H1 (cell line): ENCODE results near the gene MAFB. TPM values are rescaled to one million over a fixed set of nuclear protein-coding genes. Genes with fewer than 3 reads are reported as not detected.

Source experiments
- CTCF ChIA-PET: fragments of 300-600 bp; sonication (Branson Sonifier 250); formaldehyde crosslinking; loops from one replicate; lab custom pipeline; 2021; ENCODE audit not compliant: partially characterized antibody; lab: Charles Lee
- POLR2A ChIA-PET: fragments of 300-600 bp; sonication (Branson Sonifier 250); formaldehyde crosslinking; loops from one replicate; lab custom pipeline; 2021; ENCODE audit warnings: inconsistent platforms; ENCODE audit not compliant: partially characterized antibody; lab: Charles Lee
- DNase-seq, 2 experiments: peaks; one replicate each; pipeline versions ENCODE4 v3.0.0 to v3.0.0-alpha.2; 2010 to 2022; ENCODE audit warnings: low spot score in 2 of 2, low read depth in 1 of 2, mixed read lengths in 1 of 2
- FAIRE-seq: peaks from 2 replicates; lab custom pipeline; 2011; peaks lifted over from hg19 to GRCh38; lab: Jason Lieb, UNC
- H2AFZ ChIP-seq: 2 replicates; pipeline ENCODE4 v1.8.1; 2012; ENCODE audit warnings: low read length, inconsistent platforms
- H2AK5ac ChIP-seq: 2 replicates; pipeline ENCODE4 v1.6.1; 2013; ENCODE audit warnings: low read depth, low read length
- H2BK120ac ChIP-seq: replicated peaks from 2 replicates; pipeline ENCODE3; 2013; ENCODE audit warnings: low read depth, low read length, inconsistent platforms
- H2BK12ac ChIP-seq: 2 replicates; pipeline ENCODE4 v1.6.1; 2013; ENCODE audit warnings: low read depth, low read length
- H2BK15ac ChIP-seq: 2 replicates; pipeline ENCODE4 v1.6.1; 2013; ENCODE audit warnings: low read length
- H2BK20ac ChIP-seq: 2 replicates; pipeline ENCODE4 v1.6.1; 2013; ENCODE audit warnings: low read length
- H2BK5ac ChIP-seq: 2 replicates; pipeline ENCODE4 v1.6.1; 2013; ENCODE audit warnings: low read depth, low read length
- H3K14ac ChIP-seq: 2 replicates; pipeline ENCODE4 v1.6.1; 2013; ENCODE audit warnings: inconsistent platforms; ENCODE audit not compliant: insufficient read length
- H3K18ac ChIP-seq: 2 replicates; pipeline ENCODE4 v1.6.1; 2013; ENCODE audit warnings: low read length; ENCODE audit errors: extremely low read depth
- H3K23ac ChIP-seq: 2 replicates; pipeline ENCODE4 v1.6.1; 2013; ENCODE audit warnings: inconsistent platforms; ENCODE audit not compliant: insufficient read length
- H3K23me2 ChIP-seq: 2 replicates; pipeline ENCODE4 v1.6.1; 2013; ENCODE audit warnings: low read depth, low read length
- H3K27ac ChIP-seq: 2 replicates; pipeline ENCODE4 v1.6.1; 2011; ENCODE audit warnings: low read depth, low read length, inconsistent platforms
- H3K27me3 ChIP-seq, 4 experiments: replicated peaks in 1 of 4; 1 replicate in 1 of 4; 2 replicates in 3 of 4; pipeline versions ENCODE4 v1.6.1 to v1.8.1; 2011 to 2013; ENCODE audit warnings: low read length in 3 of 4, mild to moderate bottlenecking in 3 of 4, inconsistent platforms in 2 of 4, mixed read lengths in 2 of 4, moderate library complexity in 1 of 4; ENCODE audit not compliant: control insufficient read depth in 3 of 4, insufficient read depth in 3 of 4; ENCODE audit errors: extremely low read depth in 1 of 4
- H3K36me3 ChIP-seq, 4 experiments: 2 replicates each; pipeline versions ENCODE4 v1.6.1 to v1.8.1; 2011 to 2013; ENCODE audit warnings: mild to moderate bottlenecking in 4 of 4, low read length in 3 of 4, moderate library complexity in 2 of 4, control low read depth in 1 of 4, inconsistent platforms in 1 of 4; ENCODE audit not compliant: insufficient read depth in 4 of 4, control insufficient read depth in 2 of 4
- H3K4ac ChIP-seq: replicated peaks from 2 replicates; pipeline ENCODE3; 2013; ENCODE audit warnings: low read length, low read depth, mixed read lengths, inconsistent platforms; ENCODE audit not compliant: insufficient read length
- H3K4me1 ChIP-seq, 4 experiments: replicated peaks in 1 of 4; 1 replicate in 1 of 4; 2 replicates in 3 of 4; pipeline versions ENCODE4 v1.6.1 to v1.8.1; 2011 to 2013; ENCODE audit warnings: low read length in 3 of 4, inconsistent platforms in 2 of 4, mixed read lengths in 1 of 4; ENCODE audit not compliant: insufficient read depth in 4 of 4, control insufficient read depth in 3 of 4
- H3K4me2 ChIP-seq, 2 experiments: 2 replicates each; pipeline versions ENCODE4 v1.6.1 to v1.8.1; 2011 to 2013; ENCODE audit warnings: low read depth in 2 of 2, low read length in 2 of 2, control low read depth in 1 of 2, inconsistent platforms in 1 of 2, mild to moderate bottlenecking in 1 of 2; ENCODE audit not compliant: insufficient read depth in 1 of 2
- H3K4me3 ChIP-seq, 4 experiments: fragments of 200-600, 300-600 bp in 1 of 4; sonication (generic), shearing (Covaris generic), sonication (Bioruptor Twin) in 1 of 4; 2 replicates each; pipeline versions ENCODE4 v1.5.1 to v1.8.1; 2011 to 2016; ENCODE audit warnings: low read length in 4 of 4, low read depth in 3 of 4, control low read depth in 2 of 4, inconsistent platforms in 2 of 4, mild to moderate bottlenecking in 2 of 4, mixed read lengths in 1 of 4, moderate library complexity in 1 of 4; ENCODE audit not compliant: insufficient read depth in 2 of 4; ENCODE audit errors: extremely low read depth in 1 of 4
- H3K56ac ChIP-seq: replicated peaks from 2 replicates; pipeline ENCODE3; 2013; ENCODE audit warnings: low read depth, mild to moderate bottlenecking, mixed read lengths, low read length, inconsistent platforms; ENCODE audit not compliant: insufficient read length
- H3K79me1 ChIP-seq: 2 replicates; pipeline ENCODE4 v1.6.1; 2013; ENCODE audit warnings: low read depth, low read length, control low read depth
- H3K79me2 ChIP-seq, 2 experiments: 2 replicates each; pipeline versions ENCODE4 v1.6.1 to v1.8.1; 2012 to 2013; ENCODE audit warnings: low read length in 2 of 2, mild to moderate bottlenecking in 2 of 2, inconsistent platforms in 1 of 2; ENCODE audit not compliant: insufficient read depth in 2 of 2, control insufficient read depth in 1 of 2
- H3K9ac ChIP-seq, 4 experiments: replicated peaks in 1 of 4; 1 replicate in 1 of 4; 2 replicates in 3 of 4; pipeline versions ENCODE4 v1.6.1 to v1.8.1; 2011 to 2013; ENCODE audit warnings: low read depth in 3 of 4, low read length in 3 of 4, control low read depth in 2 of 4, mild to moderate bottlenecking in 2 of 4, moderate library complexity in 2 of 4, inconsistent platforms in 1 of 4; ENCODE audit errors: extremely low read depth in 1 of 4
- H3K9me3 ChIP-seq, 2 experiments: 2 replicates each; pipeline versions ENCODE4 v1.6.1 to v1.8.1; 2012 to 2013; ENCODE audit warnings: mild to moderate bottlenecking in 2 of 2, moderate library complexity in 2 of 2, control low read depth in 1 of 2, inconsistent platforms in 1 of 2, low read depth in 1 of 2, low read length in 1 of 2, mixed read lengths in 1 of 2; ENCODE audit not compliant: insufficient read depth in 2 of 2
- H4K20me1 ChIP-seq, 2 experiments: replicated peaks in 1 of 2; 2 replicates each; pipeline versions ENCODE3 to v1.8.1; 2011 to 2013; ENCODE audit warnings: inconsistent platforms in 2 of 2, low read length in 2 of 2, mild to moderate bottlenecking in 1 of 2; ENCODE audit not compliant: insufficient read depth in 2 of 2, control insufficient read depth in 1 of 2
- H4K5ac ChIP-seq: 2 replicates; pipeline ENCODE4 v1.6.1; 2013; ENCODE audit warnings: low read length, low read depth, mixed read lengths, inconsistent platforms; ENCODE audit not compliant: insufficient read length
- H4K8ac ChIP-seq: 2 replicates; pipeline ENCODE4 v1.8.0; 2013; ENCODE audit warnings: mild to moderate bottlenecking, moderate library complexity, low read length, inconsistent platforms; ENCODE audit not compliant: insufficient read depth; ENCODE audit errors: extremely low read depth
- H4K91ac ChIP-seq: replicated peaks from 2 replicates; pipeline ENCODE3; 2013; ENCODE audit warnings: low read length, mixed read lengths, inconsistent platforms; ENCODE audit not compliant: insufficient read length
- CBX8 ChIP-seq: fragments of 300-800, 300-1000 bp; sonication (generic); IDR thresholded peaks from 2 replicates; pipeline ENCODE4 v1.7.1; 2016; ENCODE audit warnings: low read depth, low read length, borderline replicate concordance
- CEBPB ChIP-seq: IDR thresholded peaks from 2 replicates; pipeline ENCODE4 v1.6.1; 2012; ENCODE audit warnings: low read depth, low read length
- CTCF ChIP-seq, 3 experiments: IDR thresholded peaks; 1 replicate in 2 of 3; 2 replicates in 1 of 3; pipeline versions ENCODE4 v1.5.1 to v1.6.1; 2011; ENCODE audit warnings: low read length in 3 of 3, mild to moderate bottlenecking in 3 of 3, inconsistent platforms in 2 of 3, low read depth in 1 of 3, moderate library complexity in 1 of 3; ENCODE audit not compliant: insufficient read depth in 1 of 3; ENCODE audit errors: control extremely low read depth in 1 of 3
- HDAC2 ChIP-seq, 2 experiments: fragments of 300-600 bp in 1 of 2; sonication (generic) in 1 of 2; IDR thresholded peaks; 2 replicates each; pipeline ENCODE4 v1.6.1; 2011 to 2012; ENCODE audit warnings: low read depth in 2 of 2, low read length in 2 of 2, mild to moderate bottlenecking in 2 of 2, moderate library complexity in 2 of 2, borderline replicate concordance in 1 of 2, inconsistent platforms in 1 of 2
- POU5F1 ChIP-seq: IDR thresholded peaks from 2 replicates; pipeline ENCODE4 v1.6.1; 2011; ENCODE audit warnings: low read depth, mild to moderate bottlenecking, low read length, moderate library complexity
- USF2 ChIP-seq: IDR thresholded peaks from 2 replicates; pipeline ENCODE4 v1.6.1; 2011; ENCODE audit warnings: low read length, improper control_type of control experiment
- WGBS, 2 experiments: shearing (Covaris generic) in 1 of 2; methylation state at CpG; one replicate each; pipeline versions ENCODE4 v1.1.6 to v1.1.7; 2013 to 2015; ENCODE audit warnings: low lambda C conversion rate in 2 of 2, mixed read lengths in 2 of 2, inconsistent platforms in 1 of 2, low coverage in 1 of 2, missing lambda C conversion rate in 1 of 2; ENCODE audit not compliant: insufficient replicate concordance in 2 of 2, insufficient coverage in 1 of 2, insufficient read length in 1 of 2; ENCODE audit errors: extremely low coverage in 1 of 2, missing lambda C conversion rate in 1 of 2; 5-methylcytosine and 5-hydroxymethylcytosine counted together
- polyA plus RNA-seq, 7 experiments: library from polyadenylated mRNA; depleted of rRNA in 3 of 7; stranded (reverse) in 5 of 7; unstranded in 2 of 7; fragments of >200 nt in 5 of 7; fragments of 200-250 nt in 2 of 7; gene quantifications; 1 replicate in 5 of 7; 2 replicates in 1 of 7; 4 replicates in 1 of 7; pipeline versions ENCODE4 v1.2.1 to v1.2.3, GENCODE V29; 2011 to 2013; ENCODE audit warnings: missing spikeins in 2 of 7, mixed read lengths in 2 of 7
- total RNA-seq: library from RNA; stranded (reverse); fragmentation: NEBNext Ultra II Directional; extraction: Animal tissue kit (Norgen Biotek cat#: 25700); gene quantifications from 2 replicates; pipeline ENCODE4 v1.2.1, GENCODE V29; 2021

The MAFB gene
- total and polyA plus RNA-seq, 2 of the 8 experiments (the other 6 are each of a cell fraction or from before 2014, with no cell fraction given): 0.83 to 1.8 TPM

- Histone ChIP-seq H3K4me1 (no peaks in the 10 kb centered on the region), H4K20me1 (no peaks in the 10 kb centered on the region), H4K5ac (no peak overlapping the region), H2BK5ac (no peak overlapping the region), H3K23me2 (no peaks in the 10 kb centered on the region), H3K4me3 (no peak overlapping the region), H3K9ac (no peak overlapping the region), H3K9me3 (peaks cover 0 to 10% of the 10 kb centered on the region in 2 experiments; a peak in 2 of 4 replicates), H3K4ac (no peak overlapping the region), H3K4me2 (no peak overlapping the region), H3K27ac (no peak overlapping the region), H4K8ac (no peak overlapping the region), H2BK20ac (no peak overlapping the region), H3K79me1 (no peaks in the 10 kb centered on the region), H2BK15ac (no peak overlapping the region), H3K27me3 (peaks cover 18 to 46% (median 34%) of the 10 kb centered on the region in 4 experiments), H3K36me3 (no peaks in the 10 kb centered on the region), H3K56ac (no peak overlapping the region), H3K18ac (no peak overlapping the region), H2AFZ (no peak overlapping the region), H2BK12ac (no peak overlapping the region), H2AK5ac (no peak overlapping the region), H3K23ac (no peak overlapping the region), H2BK120ac (no peak overlapping the region), H4K91ac (no peak overlapping the region), H3K79me2 (no peaks in the 10 kb centered on the region), H3K14ac (no peak overlapping the region)
- TF ChIP-seq HDAC2 (IDR thresholded peaks at IDR 0.05; ENCODE audit: borderline replicate concordance in 1 of 2, low read depth in 2 of 2, low read length in 2 of 2) (no peak), POU5F1 (no peak), CTCF (IDR thresholded peaks at IDR 0.05; ENCODE audit: control extremely low read depth in 1 of 3, insufficient read depth in 1 of 3, low read depth in 1 of 3, low read length in 3 of 3) (no peak), CEBPB (no peak), CBX8 (no peak), USF2 (no peak)
- DNase-seq: no peak
- ChIA-PET CTCF (interaction anchor here (1.2 kb wide), 1 partner anchor 254 kb away, joined by 4 read pairs; no protein-coding TSS in a partner anchor), POLR2A (no interaction called here)
- FAIRE-seq: no peak
- 88% methylated on average over 1 of the region's 1 CpG; no CpG with 5 or more reads in 1 of the 2 experiments for WGBS, 2 experiments
Measured at GRCh38 chr20:40698281-40698680, 9.2 kb upstream of the MAFB start.
